Endothelial cell of umbilical vein (primary cell): ENCODE results near the gene CNN2. TPM values are rescaled to one million over a fixed set of nuclear protein-coding genes. Genes with fewer than 3 reads are reported as not detected.

ENCODE experiments used
- BruUV-seq: library from RNA; stranded (reverse); fragments of 400-500 nt; replicated peaks from 2 replicates; lab custom pipeline; 2021; lab: Mats Ljungman, UMichigan
- CTCF ChIA-PET: fragments of 300-600, 350-600 bp; sonication (Branson Sonifier 250); formaldehyde crosslinking; loops from one replicate; lab custom pipeline; 2021; ENCODE audit warnings: antibody characterized with exemption, inconsistent platforms; lab: Charles Lee
- POLR2A ChIA-PET: fragments of 300-600, 350-600 bp; sonication (Branson Sonifier 250); formaldehyde crosslinking; loops from one replicate; lab custom pipeline; 2021; ENCODE audit warnings: antibody characterized with exemption, inconsistent platforms; lab: Charles Lee
- DNase-seq: peaks from one replicate; pipeline ENCODE4 v3.0.0-alpha.2; 2011; ENCODE audit warnings: low read depth, low spot score
- FAIRE-seq: peaks from 2 replicates; lab custom pipeline; 2011; peaks lifted over from hg19 to GRCh38; lab: Jason Lieb, UNC
- H2AFZ ChIP-seq: 2 replicates; pipeline ENCODE4 v1.6.0; 2012; ENCODE audit warnings: low read depth, low read length, control low read depth, inconsistent platforms
- H3K27ac ChIP-seq: 2 replicates; pipeline ENCODE4 v1.5.1; 2011; ENCODE audit warnings: low read depth, mild to moderate bottlenecking, control low read depth, low read length, moderate library complexity; ENCODE audit not compliant: insufficient read depth
- H3K27me3 ChIP-seq, 2 experiments: 2 replicates each; pipeline versions ENCODE4 v1.6.0 to v1.6.1; 2011; ENCODE audit warnings: low read length in 2 of 2, mixed read lengths in 1 of 2; ENCODE audit not compliant: control insufficient read depth in 2 of 2, insufficient read depth in 2 of 2
- H3K36me3 ChIP-seq, 2 experiments: 2 replicates in 1 of 2; 3 replicates in 1 of 2; pipeline ENCODE4 v1.5.1; 2011; ENCODE audit warnings: low read length in 2 of 2, mild to moderate bottlenecking in 1 of 2, moderate library complexity in 1 of 2; ENCODE audit not compliant: control insufficient read depth in 2 of 2, insufficient read depth in 2 of 2; ENCODE audit errors: extremely low read depth in 1 of 2
- H3K4me1 ChIP-seq: 3 replicates; pipeline ENCODE4 v1.5.1; 2011; ENCODE audit warnings: mild to moderate bottlenecking, low read length; ENCODE audit not compliant: control insufficient read depth, insufficient read depth; ENCODE audit errors: extremely low read depth
- H3K4me2 ChIP-seq: 2 replicates; pipeline ENCODE4 v1.6.1; 2011; ENCODE audit warnings: low read length, control low read depth, mixed read lengths; ENCODE audit not compliant: insufficient read depth
- H3K4me3 ChIP-seq, 3 experiments: fragments of 200-600 bp in 1 of 3; sonication (generic), shearing (Covaris generic) in 1 of 3; replicated peaks in 1 of 3; 2 replicates each; pipeline ENCODE4 v1.5.1; 2011 to 2016; ENCODE audit warnings: control low read depth in 3 of 3, low read length in 3 of 3, mild to moderate bottlenecking in 2 of 3, inconsistent platforms in 1 of 3, low read depth in 1 of 3, moderate library complexity in 1 of 3; ENCODE audit not compliant: insufficient read depth in 1 of 3
- H3K79me2 ChIP-seq: 2 replicates; pipeline ENCODE4 v1.6.0; 2012; ENCODE audit warnings: low read length, inconsistent platforms; ENCODE audit not compliant: control insufficient read depth, insufficient read depth
- H3K9ac ChIP-seq: replicated peaks from 2 replicates; pipeline ENCODE3; 2011; ENCODE audit warnings: low read length, control low read depth; ENCODE audit not compliant: insufficient read depth; ENCODE audit errors: extremely low read depth
- H3K9me1 ChIP-seq: replicated peaks from 3 replicates; pipeline ENCODE4 v1.6.0; 2011; ENCODE audit warnings: mild to moderate bottlenecking, low read length; ENCODE audit not compliant: control insufficient read depth, insufficient read depth; ENCODE audit errors: extremely low read depth
- H3K9me3 ChIP-seq: replicated peaks from 2 replicates; pipeline ENCODE4 v1.5.1; 2012; ENCODE audit warnings: low read length, inconsistent platforms; ENCODE audit not compliant: control insufficient read depth, insufficient read depth
- H4K20me1 ChIP-seq: replicated peaks from 2 replicates; pipeline ENCODE3; 2011; ENCODE audit warnings: mild to moderate bottlenecking, low read length; ENCODE audit not compliant: control insufficient read depth, insufficient read depth; ENCODE audit errors: extremely low read depth
- CTCF ChIP-seq, 2 donors: IDR thresholded peaks; 1 replicate in 1 of 2; 2 replicates in 1 of 2; pipeline ENCODE4 v1.5.1; 2011; ENCODE audit warnings: low read length in 2 of 2, mild to moderate bottlenecking in 2 of 2, moderate library complexity in 2 of 2, control low read depth in 1 of 2, inconsistent platforms in 1 of 2, low read depth in 1 of 2; ENCODE audit not compliant: insufficient read depth in 1 of 2; ENCODE audit errors: extremely low read depth in 1 of 2
- EZH2 ChIP-seq: IDR thresholded peaks from 2 replicates; pipeline ENCODE4 v1.6.1; 2012; ENCODE audit warnings: borderline replicate concordance, low read depth, mild to moderate bottlenecking, moderate library complexity, low read length, inconsistent platforms; ENCODE audit not compliant: severe bottlenecking
- FOS ChIP-seq: IDR thresholded peaks from 2 replicates; pipeline ENCODE4 v1.6.1; 2011; ENCODE audit warnings: mild to moderate bottlenecking, low read length, moderate library complexity, borderline replicate concordance; ENCODE audit not compliant: insufficient read depth
- GATA2 ChIP-seq: IDR thresholded peaks from 2 replicates; pipeline ENCODE4 v1.7.0; 2011; ENCODE audit warnings: low read depth, mild to moderate bottlenecking, moderate library complexity, mixed read lengths, low read length; ENCODE audit not compliant: insufficient read length, insufficient read depth
- JUN ChIP-seq: IDR thresholded peaks from 2 replicates; pipeline ENCODE4 v1.6.1; 2011; ENCODE audit warnings: borderline replicate concordance, low read depth; ENCODE audit not compliant: insufficient read length, insufficient read depth
- MAX ChIP-seq: IDR thresholded peaks from 2 replicates; pipeline ENCODE4 v1.6.1; 2011; ENCODE audit not compliant: insufficient read depth, insufficient read length
- MYC ChIP-seq: IDR thresholded peaks from one replicate; pipeline ENCODE4 v1.6.1; 2011; ENCODE audit warnings: mild to moderate bottlenecking, low read depth, low read length
- POLR2A ChIP-seq: IDR thresholded peaks from 2 replicates; pipeline ENCODE4 v1.6.1; 2012; ENCODE audit warnings: low read depth, mild to moderate bottlenecking, control low read depth, low read length
- POLR2AphosphoS5 ChIP-seq: IDR thresholded peaks from 2 replicates; pipeline ENCODE4 v1.6.1; 2012; ENCODE audit warnings: low read depth, mild to moderate bottlenecking, control low read depth, low read length, moderate library complexity; ENCODE audit not compliant: insufficient read depth
- dilution Hi-C: fragments of 300-500 bp; cut with MboI; formaldehyde crosslinking; loops from one replicate; pipeline ENCODE4 v1.15.0; 2019; ENCODE audit warnings: low sequenced_read_pairs; ENCODE audit not compliant: extremely low pct_ligation_motif_present
- intact Hi-C: fragments of 100-400 bp; cut with micrococcal nuclease; formaldehyde crosslinking; loops from one replicate; pipeline ENCODE4 v1.10.0; 2022
- polyA plus RNA-seq, 4 experiments: library from polyadenylated mRNA; depleted of rRNA in 3 of 4; stranded (reverse) in 3 of 4; unstranded in 1 of 4; fragments of >200 nt; gene quantifications; 2 replicates each; pipeline versions ENCODE4 v1.2.1 to v1.2.3, GENCODE V29; 2011 to 2012; ENCODE audit warnings: missing spikeins in 1 of 4
- total RNA-seq: library from RNA; stranded (reverse); gene quantifications from 2 replicates; pipeline ENCODE4 v1.2.3, GENCODE V29; 2021

CNN2 gene
- total and polyA plus RNA-seq, 2 donors (not counting 3 experiments of a cell fraction or from before 2014, with no cell fraction given), result 207 to 286 TPM

- dilution Hi-C loops, result no loop called here
- H3K4me3 ChIP-seq, result peak overlapping the region; percentile 52 to 88 (median 84)
- no TSS peak for BruUV-seq
- peaks cover 2 to 11% of the 10 kb centered on the region in 2 experiments for H3K36me3 ChIP-seq
- peak overlapping the region; percentile 76 for H3K4me2 ChIP-seq
- ChIA-PET CTCF (interaction anchor here (0.8 to 1.8 kb wide), 4 partner anchors 11 to 44 kb away, joined by 3 to 7 read pairs (median 3); partner anchors contain the start of genes ABCA7 and WDR18), POLR2A (interaction anchor here (0.5 to 5.7 kb wide), 7 partner anchors 11 to 995 kb away, joined by 3 to 36 read pairs (median 5); partner anchors contain the start of genes ABCA7 and CIRBP)
- peaks cover 44% of the 10 kb centered on the region for H3K79me2 ChIP-seq
- no peaks in the 10 kb centered on the region for H3K9me3 ChIP-seq
- intact Hi-C loops, result no loop called here
- peaks cover 9% of the 10 kb centered on the region for H3K4me1 ChIP-seq
- peak; percentile 52 for TF ChIP-seq POLR2AphosphoS5
- TF ChIP-seq POLR2A, result no peak
- FAIRE-seq, result peak; percentile 46
- H3K9me1 ChIP-seq, result no peaks in the 10 kb centered on the region
- no peak overlapping the region for H2AFZ ChIP-seq
- peak overlapping the region; percentile 89 for H3K9ac ChIP-seq
- peak; percentile 47 for DNase-seq
- H3K27ac ChIP-seq, result no peak overlapping the region
- H4K20me1 ChIP-seq, result no peaks in the 10 kb centered on the region
- H3K27me3 ChIP-seq, result no peaks in the 10 kb centered on the region
Measured at GRCh38 chr19:1028062-1028926, 1.9 kb downstream of the CNN2 start.

GRCh38 chr19:1032264-1032867 lies 6.0 kb downstream of the CNN2 start:
- Histone ChIP-seq H3K27me3 (no peaks in the 10 kb centered on the region), H4K20me1 (no peaks in the 10 kb centered on the region), H3K9me3 (no peaks in the 10 kb centered on the region), H3K4me3 (no peak overlapping the region), H3K4me2 (no peak overlapping the region), H3K4me1 (peaks cover 9% of the 10 kb centered on the region), H3K9me1 (no peaks in the 10 kb centered on the region), H3K79me2 (peaks cover 35% of the 10 kb centered on the region), H3K27ac (no peak overlapping the region), H3K9ac (no peak overlapping the region), H3K36me3 (peaks cover 13 to 21% of the 10 kb centered on the region in 2 experiments), H2AFZ (no peak overlapping the region)
- intact Hi-C loops (no loop called here), dilution Hi-C loops (no loop called here)
- no peak for TF ChIP-seq POLR2A
- no peak for TF ChIP-seq MYC
- TF ChIP-seq CTCF (IDR thresholded peaks at IDR 0.05; ENCODE audit: extremely low read depth in 1 of 2, insufficient read depth in 1 of 2, low read depth in 1 of 2, low read length in 2 of 2), result no peak
- TF ChIP-seq EZH2, result no peak
- TF ChIP-seq JUN, result no peak
- no peak for TF ChIP-seq GATA2
- TF ChIP-seq FOS, result no peak
- TF ChIP-seq MAX, result no peak
- no peak for TF ChIP-seq POLR2AphosphoS5
- ChIA-PET CTCF (no interaction called here), POLR2A (interaction anchor here (0.6 kb wide), 1 partner anchor 12 kb away, joined by 3 read pairs; no protein-coding TSS in a partner anchor)
- no peak for FAIRE-seq
- BruUV-seq, result no TSS peak
- no peak for DNase-seq
